Activated CD4-positive, alpha-beta T cell treated with anti-CD3 and anti-CD28 coated beads, Interleukin-2, amount 50 U/mL, for 4 hours (primary cell): ENCODE results near the gene MYO10.

Experiments
- DNase-seq, 2 experiments: peaks; one replicate each; pipeline ENCODE4 v3.0.0-alpha.2; 2020

MYO10 gene

DNA sequence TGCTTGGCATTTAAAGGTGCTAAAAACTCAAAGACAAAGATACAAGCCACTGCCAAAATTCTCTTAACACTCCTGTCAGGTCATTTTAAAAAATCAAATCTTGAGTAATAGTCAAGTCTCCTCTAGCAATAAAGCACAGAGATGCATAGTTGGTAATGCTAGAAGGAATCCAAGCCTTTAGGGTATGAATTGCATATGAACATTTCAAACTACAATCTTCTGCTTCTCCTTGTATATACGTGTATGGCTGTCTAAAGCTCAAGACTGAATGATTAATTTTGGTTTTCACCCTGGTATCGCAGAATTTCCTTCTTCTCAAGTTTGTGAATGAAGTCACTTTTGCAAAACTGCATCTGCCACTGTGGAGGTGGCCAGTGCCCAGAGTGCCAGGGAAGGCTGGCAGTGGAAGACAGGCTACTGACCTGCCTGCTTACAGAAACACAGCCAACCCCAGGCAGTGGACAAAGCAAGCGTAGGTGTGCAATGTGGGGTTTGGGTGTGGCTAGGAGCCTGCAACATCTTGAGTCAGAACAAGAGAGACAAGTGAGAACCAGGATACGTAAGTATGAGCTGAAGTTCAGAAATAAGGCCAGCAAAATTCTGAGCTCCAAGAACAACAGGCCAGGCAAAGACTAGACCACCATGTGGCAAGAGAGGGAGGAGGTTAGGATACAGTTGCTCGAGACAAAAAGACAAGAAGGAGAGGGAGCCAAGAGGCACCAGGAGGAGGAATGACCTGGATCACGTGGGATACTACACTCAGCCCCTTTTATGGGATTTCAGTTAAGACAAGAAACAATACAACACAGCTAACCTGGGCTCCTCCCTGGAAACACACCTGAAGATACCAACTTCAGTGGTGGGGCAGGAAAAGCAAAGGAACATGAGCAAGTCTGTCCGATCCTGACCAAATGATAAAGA, 22.6 kb downstream of the MYO10 start:
- DNase-seq, result no peak

- no peak for DNase-seq
Observed at GRCh38 chr5:16912080-16912479, 24.0 kb downstream of the MYO10 start.

- DNase-seq, result no peak
Observed at GRCh38 chr5:16909464-16909863, 26.6 kb downstream of the MYO10 start.

- DNase-seq, result no peak
Observed at GRCh38 chr5:16907270-16907669, 28.8 kb downstream of the MYO10 start.

- no peak for DNase-seq
Observed at GRCh38 chr5:16906255-16906654, 29.8 kb downstream of the MYO10 start.

- no peak for DNase-seq
Observed at GRCh38 chr5:16903480-16904300, 32.4 kb downstream of the MYO10 start.

DNA sequence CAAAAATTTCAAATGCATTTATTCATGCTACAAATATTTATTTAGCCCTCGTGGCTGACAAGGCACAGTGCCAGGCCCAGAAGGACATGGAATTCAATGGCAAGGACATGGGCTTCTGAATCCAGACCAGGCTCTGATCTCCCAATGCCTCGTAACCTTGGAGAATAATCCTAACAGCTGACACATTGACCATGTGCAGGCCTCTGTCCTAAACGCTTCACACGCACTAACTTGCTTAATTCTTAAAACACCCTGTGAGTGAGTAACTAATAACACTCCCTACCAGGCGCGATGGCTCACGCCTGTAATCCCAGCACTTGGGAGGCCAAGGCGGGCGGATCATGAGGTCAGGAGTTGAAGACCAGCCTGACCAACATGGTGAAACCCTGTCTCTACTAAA, 33.2 kb downstream of the MYO10 start:
- DNase-seq, result no peak

DNA sequence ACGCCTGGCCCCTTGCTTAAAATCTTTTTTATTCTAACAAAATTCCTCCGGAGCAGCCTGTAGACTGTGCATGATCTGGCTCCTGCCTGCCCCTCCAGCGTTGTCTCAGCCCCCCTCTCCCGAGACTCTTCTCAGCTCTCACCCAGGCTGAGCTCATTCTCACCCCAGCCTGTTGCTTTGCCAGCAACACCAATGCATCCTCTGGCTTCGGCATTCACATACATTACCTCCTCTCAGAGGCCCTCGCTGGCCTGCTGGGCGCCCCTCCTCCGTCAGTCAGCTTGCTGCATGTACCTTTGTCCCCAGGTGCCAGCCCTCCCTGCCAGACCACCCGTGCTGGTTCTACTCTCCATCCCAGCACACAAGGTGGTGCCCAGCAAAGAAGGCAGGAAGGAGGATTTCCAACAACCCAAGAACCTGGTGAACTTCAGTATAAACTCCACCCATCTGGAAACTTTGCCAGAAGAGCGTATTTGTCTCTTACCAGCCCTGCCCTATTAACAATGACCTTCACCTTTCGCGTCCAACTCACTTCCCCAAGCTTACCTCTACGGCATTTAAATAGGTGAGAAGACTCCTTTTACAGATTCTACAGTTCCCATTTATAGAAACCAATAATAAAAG, 35.0 kb downstream of the MYO10 start:
- DNase-seq, result no peak

DNA sequence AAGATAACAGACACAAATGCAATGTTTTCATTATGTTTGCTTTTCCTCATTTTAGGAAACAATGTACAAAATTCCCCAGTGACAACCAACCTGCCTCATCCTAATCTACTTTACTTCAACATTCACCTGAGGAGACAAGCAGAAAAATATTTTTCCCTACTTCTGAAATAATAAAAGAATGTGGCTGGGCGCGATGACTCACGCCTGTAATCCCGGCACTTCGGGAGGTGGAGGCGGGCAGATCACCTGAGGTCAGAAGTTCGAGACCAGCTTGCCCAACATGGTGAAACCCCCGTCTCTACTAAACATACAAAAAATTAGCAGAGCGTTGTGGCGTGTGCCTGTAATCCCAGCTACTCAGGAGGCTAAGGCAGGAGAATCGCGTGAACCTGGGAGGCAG, 36.9 kb downstream of the MYO10 start:
- no peak for DNase-seq

DNA sequence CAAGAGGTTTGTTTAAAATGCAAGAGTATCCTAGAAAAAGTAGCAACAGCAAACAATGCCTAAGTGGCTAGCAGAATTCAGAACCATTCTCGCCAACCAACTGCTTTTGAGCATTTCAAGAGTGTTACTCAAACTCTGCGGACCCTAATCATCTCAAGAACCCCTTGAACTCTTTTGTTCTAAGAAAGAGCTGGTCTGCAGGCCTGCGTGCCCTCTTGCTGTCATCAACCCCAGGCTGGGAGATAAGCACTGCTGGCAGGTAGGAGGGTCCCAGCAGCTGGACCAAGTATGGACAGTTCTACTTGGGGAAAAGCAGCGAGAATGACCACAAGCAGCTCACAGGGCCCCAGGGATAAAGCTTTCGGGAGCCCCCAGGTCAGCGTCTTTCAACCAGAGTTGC, 38.3 kb downstream of the MYO10 start:
- no peak for DNase-seq

DNA sequence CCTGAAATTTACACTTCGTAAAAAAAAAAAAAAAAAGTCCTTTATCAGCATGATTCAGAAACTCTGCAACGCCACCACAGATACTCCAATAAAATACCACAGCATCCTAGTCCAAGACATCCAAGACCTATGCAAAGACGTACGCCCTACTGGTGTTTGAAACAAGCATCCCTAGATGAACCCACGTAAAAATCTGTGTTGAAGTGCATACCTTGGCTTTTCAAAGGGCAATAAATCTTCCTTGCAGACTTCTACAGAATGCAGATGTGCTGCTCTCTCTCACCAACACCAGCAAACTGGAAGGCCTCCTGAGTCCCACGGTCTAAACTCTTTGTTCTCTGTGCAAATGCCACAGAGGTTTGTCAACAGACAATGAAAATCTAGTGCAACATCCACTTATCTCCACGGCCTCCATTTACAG, 38.8 kb downstream of the MYO10 start:
- no peak for DNase-seq

- DNase-seq, result no peak
Observed at GRCh38 chr5:16896767-16897166, 39.3 kb downstream of the MYO10 start.

- no peak for DNase-seq
Observed at GRCh38 chr5:16894236-16895057, 41.6 kb downstream of the MYO10 start.

GRCh38 chr5:16891033-16891432, 45.1 kb downstream of the MYO10 start:
- no peak for DNase-seq

GRCh38 chr5:16889972-16890519, 46.0 kb downstream of the MYO10 start:
- DNase-seq, result no peak

GRCh38 chr5:16889203-16889971, 46.7 kb downstream of the MYO10 start:
- no peak for DNase-seq

DNA sequence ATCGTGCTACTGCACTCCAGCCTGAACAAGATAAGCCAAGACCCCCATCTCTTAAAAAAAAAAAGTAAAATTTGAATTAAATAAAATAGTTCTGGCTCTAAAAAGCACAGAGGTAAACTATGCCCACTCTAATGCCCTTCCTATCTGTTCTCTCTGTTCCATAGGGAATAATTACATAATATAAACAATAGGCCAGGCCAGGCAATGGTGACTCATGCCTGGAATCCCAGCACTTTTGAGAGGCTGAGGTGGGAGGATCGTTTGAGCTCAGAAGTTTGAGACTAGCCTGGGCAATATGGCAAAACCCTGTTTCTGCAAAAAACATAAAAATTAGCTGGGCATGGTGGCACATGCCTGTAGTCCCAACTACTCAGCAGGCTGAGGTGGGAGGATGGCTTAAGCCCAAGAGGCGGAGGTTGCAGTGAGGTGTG, 47.4 kb downstream of the MYO10 start:
- no peak for DNase-seq

DNA sequence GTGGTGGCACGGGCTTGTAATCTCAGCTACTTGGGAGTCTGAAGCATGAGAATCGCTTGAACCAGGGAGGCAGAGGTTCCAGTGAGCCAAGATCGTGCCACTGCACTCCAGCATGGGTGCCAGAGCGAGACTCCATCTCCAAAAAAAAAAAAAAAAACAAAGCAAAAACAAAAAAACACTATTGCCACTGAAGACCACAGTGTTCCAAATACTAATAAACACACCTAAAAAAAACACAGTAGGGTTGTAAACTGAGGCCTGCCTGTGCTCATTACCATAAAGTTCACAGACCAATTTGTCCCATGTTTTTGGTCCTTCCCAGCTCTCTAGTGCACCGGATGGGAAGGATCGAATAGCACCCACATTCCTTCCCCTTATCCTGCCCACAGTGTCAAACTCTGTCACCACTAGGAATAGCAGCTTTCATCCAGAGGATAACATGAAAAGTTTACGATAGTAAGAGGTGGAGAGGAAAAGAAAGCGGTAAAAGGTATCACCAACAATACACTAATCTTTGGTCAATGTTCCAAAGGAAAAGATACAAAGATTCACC, 49.2 kb downstream of the MYO10 start:
- DNase-seq, result no peak

DNA sequence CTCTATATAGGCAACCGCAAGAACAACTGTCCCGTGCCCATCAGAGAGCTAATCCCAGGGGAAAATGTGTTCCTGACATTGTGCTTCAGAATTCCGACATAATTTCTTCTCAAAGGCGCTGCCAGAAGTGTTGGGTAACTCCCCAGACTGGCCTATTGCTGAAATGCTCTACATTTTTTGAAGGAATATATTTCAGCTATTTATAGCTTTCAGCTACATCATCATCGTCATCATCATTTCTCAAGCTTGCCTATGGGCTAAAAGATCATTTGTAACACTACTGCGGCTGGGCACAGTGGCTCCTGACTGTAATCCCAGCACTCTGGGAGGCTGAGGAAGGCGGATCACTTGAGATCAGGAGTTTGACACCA, 49.7 kb downstream of the MYO10 start:
- DNase-seq, result no peak

GRCh38 chr5:16885635-16886365, 50.3 kb downstream of the MYO10 start:
- no peak for DNase-seq
